ENCODE results near the gene RCHY1.

The RCHY1 gene

DNA sequence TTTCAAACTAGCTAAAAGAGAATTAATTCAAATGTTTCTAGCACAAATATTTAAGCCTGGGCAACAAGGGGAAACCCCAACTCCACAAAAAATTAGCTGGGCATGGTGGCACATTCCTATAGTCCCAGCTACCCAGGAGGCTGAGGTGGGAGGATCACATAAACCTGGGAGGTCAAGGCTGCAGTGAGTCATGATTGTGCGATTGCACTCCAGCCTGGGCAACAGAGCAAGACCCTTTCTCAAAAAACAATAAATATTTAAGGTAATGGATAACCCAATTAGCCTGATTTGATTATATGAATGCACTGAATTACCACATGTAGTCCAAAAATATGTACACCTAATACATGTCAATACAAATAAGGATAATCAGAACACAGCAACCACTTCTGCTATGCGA, 14.3 kb downstream of the RCHY1 start:
- ATAC-seq (no peak), DNase-seq (no peak)
- no peaks in the 10 kb centered on the region for H3K9me3 Mint-ChIP-seq
- H3K4me1 Mint-ChIP-seq = peaks cover 14% of the 10 kb centered on the region
- H3K27me3 Mint-ChIP-seq = no peaks in the 10 kb centered on the region
- H3K4me3 Mint-ChIP-seq = no peak overlapping the region
- H3K36me3 Mint-ChIP-seq (ENCODE audit: low read depth) = peaks cover 49% of the 10 kb centered on the region
- H3K27ac Mint-ChIP-seq = no peak overlapping the region

DNA sequence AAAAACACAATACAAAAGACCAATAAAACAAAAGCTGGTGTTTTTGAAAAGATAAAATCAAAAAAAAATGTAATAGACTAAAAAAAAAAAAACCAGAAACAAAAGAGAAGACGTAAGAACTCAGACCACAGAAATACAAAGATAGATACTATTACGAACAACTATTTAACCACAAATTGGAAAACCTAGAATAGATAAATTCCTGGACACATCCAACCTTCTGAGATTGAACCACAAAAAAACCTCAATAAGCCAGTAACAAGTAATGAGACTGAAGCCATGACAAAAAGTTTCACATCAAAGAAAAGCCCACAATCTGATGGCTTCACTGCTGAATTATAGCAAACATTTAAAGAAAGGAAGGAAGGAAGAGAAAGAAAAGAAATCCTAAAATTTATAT, 16.2 kb downstream of the RCHY1 start:
- Mint-ChIP-seq H3K4me1 (peaks cover 16% of the 10 kb centered on the region), H3K36me3 (ENCODE audit: low read depth) (peaks cover 49% of the 10 kb centered on the region), H3K27ac (no peak overlapping the region), H3K4me3 (no peak overlapping the region), H3K9me3 (no peaks in the 10 kb centered on the region), H3K27me3 (no peaks in the 10 kb centered on the region)
- ATAC-seq = no peak
- DNase-seq = no peak

DNA sequence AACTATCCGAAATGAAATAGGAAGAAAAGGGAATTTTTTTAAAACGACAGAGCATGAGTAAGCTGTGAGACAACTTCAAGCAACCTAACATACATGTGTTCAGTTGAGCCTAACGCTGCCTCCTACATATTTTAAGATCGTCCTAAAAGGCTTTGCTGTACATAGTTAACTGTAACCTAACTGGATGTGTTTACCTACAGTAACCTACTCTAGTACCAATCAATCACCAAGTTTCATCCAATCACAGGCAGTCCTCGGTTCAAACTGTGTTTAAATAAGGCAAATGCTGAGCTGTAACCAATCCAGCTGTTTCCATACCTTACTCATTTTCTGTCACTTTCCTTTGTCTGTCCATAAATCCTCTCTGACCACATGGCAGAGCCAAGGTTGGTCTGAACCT, 17.1 kb downstream of the RCHY1 start:
- peaks cover 16% of the 10 kb centered on the region for H3K4me1 Mint-ChIP-seq
- no peak for ATAC-seq
- no peaks in the 10 kb centered on the region for H3K9me3 Mint-ChIP-seq
- DNase-seq = no peak
- no peak overlapping the region for H3K4me3 Mint-ChIP-seq
- H3K27ac Mint-ChIP-seq = no peak overlapping the region
- no peaks in the 10 kb centered on the region for H3K27me3 Mint-ChIP-seq
- H3K36me3 Mint-ChIP-seq (ENCODE audit: low read depth) = peaks cover 46% of the 10 kb centered on the region

DNA sequence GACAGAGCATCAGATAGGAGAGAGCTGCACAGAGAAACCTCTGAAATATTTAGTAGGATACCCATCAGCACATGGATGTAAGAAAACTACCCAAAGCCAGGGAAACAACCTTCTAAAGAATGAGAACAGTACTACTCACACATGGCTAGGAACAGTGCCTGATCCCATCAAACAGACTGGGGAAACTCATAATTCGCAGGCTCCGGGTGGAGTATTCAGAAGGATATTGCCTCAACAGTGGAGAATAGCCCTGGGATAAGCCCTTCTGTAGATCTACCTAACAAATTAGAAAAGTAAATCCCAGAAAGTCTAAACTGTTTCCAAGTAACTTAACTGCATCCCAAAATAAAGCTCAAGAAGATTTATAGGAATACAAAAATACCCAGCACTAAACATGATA, 17.8 kb downstream of the RCHY1 start:
- H3K4me3 Mint-ChIP-seq = no peak overlapping the region
- peaks cover 16% of the 10 kb centered on the region for H3K4me1 Mint-ChIP-seq
- ATAC-seq = no peak
- H3K27ac Mint-ChIP-seq = no peak overlapping the region
- no peaks in the 10 kb centered on the region for H3K27me3 Mint-ChIP-seq
- DNase-seq = no peak
- no peaks in the 10 kb centered on the region for H3K9me3 Mint-ChIP-seq
- peaks cover 48% of the 10 kb centered on the region for H3K36me3 Mint-ChIP-seq (ENCODE audit: low read depth)

DNA sequence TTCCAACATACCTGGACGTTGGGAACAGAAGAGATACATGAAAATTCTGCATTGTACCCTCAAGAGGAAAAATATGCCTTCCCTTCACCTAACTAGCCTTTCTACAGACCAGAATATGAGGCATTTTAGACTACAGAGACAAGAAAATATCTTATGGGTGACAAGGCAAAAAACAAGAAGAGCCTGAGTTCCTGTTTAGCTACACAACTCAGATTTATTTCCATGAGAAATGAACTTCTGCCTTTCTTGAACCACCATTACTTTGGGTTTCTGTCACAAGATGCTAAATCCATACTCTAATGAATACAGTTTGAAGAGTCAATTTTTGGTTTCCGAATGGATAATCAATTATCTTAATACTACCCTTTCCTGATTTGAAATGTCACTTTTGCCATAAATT, 18.7 kb downstream of the RCHY1 start:
- no peak for ATAC-seq
- no peaks in the 10 kb centered on the region for H3K9me3 Mint-ChIP-seq
- peaks cover 50% of the 10 kb centered on the region for H3K36me3 Mint-ChIP-seq (ENCODE audit: low read depth)
- H3K4me1 Mint-ChIP-seq = peaks cover 16% of the 10 kb centered on the region
- no peak for DNase-seq
- no peak overlapping the region for H3K4me3 Mint-ChIP-seq
- no peaks in the 10 kb centered on the region for H3K27me3 Mint-ChIP-seq
- H3K27ac Mint-ChIP-seq = no peak overlapping the region

DNA sequence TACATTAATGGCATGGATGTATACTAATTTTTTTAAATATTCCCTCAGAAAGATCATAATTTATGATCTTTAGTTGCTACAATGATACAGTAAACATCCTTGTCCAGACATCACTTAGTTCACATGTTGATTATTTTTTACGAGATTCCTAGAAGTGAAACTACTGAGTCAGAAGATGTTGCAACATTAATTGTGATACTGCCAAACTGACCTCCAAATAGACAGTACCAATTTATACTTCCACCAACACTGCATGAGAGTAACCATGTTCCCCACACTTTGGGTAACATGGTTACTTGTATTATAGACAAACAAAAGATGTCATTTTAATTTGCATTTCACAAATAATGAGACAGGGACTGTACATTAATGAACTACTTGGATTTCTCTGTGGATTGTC, 19.6 kb downstream of the RCHY1 start:
- H3K9me3 Mint-ChIP-seq = no peaks in the 10 kb centered on the region
- no peaks in the 10 kb centered on the region for H3K27me3 Mint-ChIP-seq
- H3K4me1 Mint-ChIP-seq = peaks cover 16% of the 10 kb centered on the region
- ATAC-seq = no peak
- no peak overlapping the region for H3K4me3 Mint-ChIP-seq
- no peak for DNase-seq
- H3K27ac Mint-ChIP-seq = no peak overlapping the region
- H3K36me3 Mint-ChIP-seq (ENCODE audit: low read depth) = peaks cover 47% of the 10 kb centered on the region

DNA sequence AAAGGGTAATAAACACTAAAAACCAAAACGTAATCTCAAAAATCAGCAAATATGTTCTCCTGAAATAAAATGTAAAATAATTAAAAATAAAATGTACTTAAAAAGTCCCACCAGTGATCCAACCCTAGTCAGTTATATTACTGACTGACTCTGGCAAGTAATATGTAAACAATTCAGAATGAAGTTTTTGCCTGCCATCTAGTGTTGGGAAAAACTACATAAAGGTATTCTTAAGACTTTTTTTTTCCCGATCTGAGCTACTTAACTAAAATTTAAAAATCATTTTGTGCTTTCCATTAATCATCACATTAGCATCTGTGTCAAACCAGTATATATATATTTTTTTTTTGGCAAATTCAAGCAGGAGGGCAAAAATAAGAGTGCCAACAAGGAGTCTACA, 24.0 kb downstream of the RCHY1 start:
- no peak overlapping the region for H3K4me3 Mint-ChIP-seq
- peaks cover 33% of the 10 kb centered on the region for H3K36me3 Mint-ChIP-seq (ENCODE audit: low read depth)
- H3K27me3 Mint-ChIP-seq = no peaks in the 10 kb centered on the region
- DNase-seq = no peak
- H3K4me1 Mint-ChIP-seq = peaks cover 2% of the 10 kb centered on the region
- no peak overlapping the region for H3K27ac Mint-ChIP-seq
- no peaks in the 10 kb centered on the region for H3K9me3 Mint-ChIP-seq
- no peak for ATAC-seq

DNA sequence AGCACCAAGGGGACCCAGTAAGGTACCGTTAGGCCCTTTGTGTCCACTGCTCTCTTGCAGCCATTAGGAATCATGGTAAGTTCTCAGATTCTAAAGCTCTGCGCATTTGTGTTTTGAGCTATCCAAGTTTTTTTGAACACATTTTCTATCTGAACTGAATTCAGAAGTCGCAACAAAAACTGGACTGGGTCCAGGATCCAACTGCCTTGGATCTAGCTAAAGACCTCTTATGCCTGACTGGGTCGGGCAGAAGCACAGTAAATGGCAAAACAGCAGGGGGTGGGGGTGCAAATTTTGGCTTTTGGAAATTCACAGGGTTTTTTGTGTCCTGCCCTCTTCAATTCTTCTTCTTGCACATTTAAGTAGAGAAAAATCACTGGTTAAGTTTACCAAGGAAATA, 30.0 kb downstream of the RCHY1 start:
- H3K4me1 Mint-ChIP-seq = no peaks in the 10 kb centered on the region
- H3K9me3 Mint-ChIP-seq = no peaks in the 10 kb centered on the region
- H3K27me3 Mint-ChIP-seq = no peaks in the 10 kb centered on the region
- no peak overlapping the region for H3K27ac Mint-ChIP-seq
- no peak overlapping the region for H3K4me3 Mint-ChIP-seq
- DNase-seq = no peak
- no peak for ATAC-seq
- peaks cover 43% of the 10 kb centered on the region for H3K36me3 Mint-ChIP-seq (ENCODE audit: low read depth)

DNA sequence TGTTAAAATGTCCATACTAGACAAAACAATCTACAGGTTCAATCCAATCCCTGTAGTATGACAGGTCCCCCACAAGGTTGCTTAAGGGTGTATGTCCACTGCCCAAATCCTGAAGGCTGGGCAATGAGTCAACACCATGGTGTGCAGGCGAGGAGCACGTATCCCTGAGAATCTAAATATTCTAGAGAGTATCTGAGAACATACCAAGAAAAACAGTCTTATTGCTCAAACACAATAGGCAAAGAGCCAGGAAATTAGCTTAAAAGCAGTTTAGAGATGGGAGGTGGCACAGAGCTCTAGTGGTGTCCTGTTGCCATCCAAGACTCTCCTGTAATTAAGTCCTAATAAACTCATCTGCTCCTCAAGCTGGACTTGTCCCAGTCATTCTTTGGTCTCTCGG, 37.0 kb downstream of the RCHY1 start:
- Mint-ChIP-seq H3K36me3 (ENCODE audit: low read depth) (peaks cover 70% of the 10 kb centered on the region), H3K9me3 (peaks cover 13% of the 10 kb centered on the region), H3K27ac (no peak overlapping the region), H3K4me1 (no peaks in the 10 kb centered on the region), H3K4me3 (no peak overlapping the region), H3K27me3 (no peaks in the 10 kb centered on the region)
- DNase-seq = no peak
- ATAC-seq = no peak

DNA sequence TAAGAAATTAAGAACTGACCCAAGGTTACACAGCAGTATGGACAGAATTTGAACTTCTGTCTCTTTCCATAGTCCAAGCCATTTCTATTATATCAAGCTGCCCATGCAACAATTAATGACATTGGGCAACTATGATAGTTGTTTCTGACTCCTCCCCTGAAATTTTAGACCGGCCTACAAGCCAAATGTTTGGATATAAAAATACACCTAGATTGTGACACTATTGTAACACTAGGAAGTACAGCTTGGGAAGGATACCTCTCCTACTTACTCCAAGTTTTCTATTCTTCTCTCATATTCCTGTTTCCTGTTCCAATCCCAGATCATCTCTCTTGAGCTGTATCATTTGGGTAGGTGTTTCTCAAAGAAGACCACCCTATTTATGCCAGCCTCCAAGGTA, 43.5 kb downstream of the RCHY1 start:
- H3K4me3 Mint-ChIP-seq = no peak overlapping the region

DNA sequence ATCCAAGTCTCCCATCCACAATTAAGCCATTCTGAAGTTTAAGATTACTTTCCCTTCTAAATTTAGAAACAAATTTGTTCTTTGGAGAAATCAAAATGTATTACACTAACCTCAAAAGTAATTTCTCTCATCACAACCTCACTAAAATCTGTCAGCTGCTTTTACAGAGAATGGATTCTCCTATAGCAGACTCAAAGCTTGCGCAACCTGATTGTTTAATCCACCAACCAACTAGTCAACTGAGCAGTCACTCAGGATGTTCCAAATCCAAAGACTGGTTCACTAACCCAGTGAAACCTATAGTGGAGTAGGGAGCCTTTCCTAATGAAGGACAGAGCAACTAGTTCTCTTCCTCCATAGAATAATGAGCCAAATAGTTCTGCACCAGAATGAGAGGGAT, 44.3 kb downstream of the RCHY1 start:
- DNase-seq (no peak), ATAC-seq (no peak)
- H3K4me3 Mint-ChIP-seq = no peak overlapping the region
- no peaks in the 10 kb centered on the region for H3K4me1 Mint-ChIP-seq
- H3K36me3 Mint-ChIP-seq (ENCODE audit: low read depth) = peaks cover 10% of the 10 kb centered on the region
- no peaks in the 10 kb centered on the region for H3K9me3 Mint-ChIP-seq
- no peak overlapping the region for H3K27ac Mint-ChIP-seq
- H3K27me3 Mint-ChIP-seq = no peaks in the 10 kb centered on the region

More for the DNA sequence above, 43.5 kb downstream of the RCHY1 start:
- Mint-ChIP-seq H3K4me1 (no peaks in the 10 kb centered on the region), H3K36me3 (ENCODE audit: low read depth) (peaks cover 17% of the 10 kb centered on the region), H3K27ac (no peak overlapping the region), H3K27me3 (no peaks in the 10 kb centered on the region), H3K9me3 (no peaks in the 10 kb centered on the region)
- ATAC-seq = no peak
- DNase-seq = no peak

DNA sequence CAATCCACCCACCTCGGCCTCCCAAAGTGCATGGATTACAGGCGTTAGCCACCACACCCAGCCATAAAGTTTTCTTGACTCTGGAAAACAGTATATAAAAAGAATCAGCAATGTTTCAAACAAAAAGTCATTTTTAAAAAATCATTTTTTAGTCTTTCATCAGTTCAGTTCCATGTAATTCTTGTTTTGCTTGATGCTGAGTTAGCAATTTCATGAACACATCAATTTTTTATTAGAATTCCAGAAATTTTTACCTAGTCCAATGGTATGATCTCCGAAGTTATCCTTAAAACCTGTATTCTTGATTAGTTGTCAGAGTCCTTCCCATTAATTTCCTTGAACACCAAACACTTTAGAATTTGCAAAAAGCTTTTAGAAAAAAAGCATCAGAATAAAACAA, 56.8 kb downstream of the RCHY1 start:
- H3K9me3 Mint-ChIP-seq = peaks cover 10% of the 10 kb centered on the region
- no peaks in the 10 kb centered on the region for H3K4me1 Mint-ChIP-seq
- no peaks in the 10 kb centered on the region for H3K27me3 Mint-ChIP-seq
- H3K4me3 Mint-ChIP-seq = no peak overlapping the region
- ATAC-seq (no peak), DNase-seq (no peak)
- H3K36me3 Mint-ChIP-seq (ENCODE audit: low read depth) = no peaks in the 10 kb centered on the region
- no peak overlapping the region for H3K27ac Mint-ChIP-seq

DNA sequence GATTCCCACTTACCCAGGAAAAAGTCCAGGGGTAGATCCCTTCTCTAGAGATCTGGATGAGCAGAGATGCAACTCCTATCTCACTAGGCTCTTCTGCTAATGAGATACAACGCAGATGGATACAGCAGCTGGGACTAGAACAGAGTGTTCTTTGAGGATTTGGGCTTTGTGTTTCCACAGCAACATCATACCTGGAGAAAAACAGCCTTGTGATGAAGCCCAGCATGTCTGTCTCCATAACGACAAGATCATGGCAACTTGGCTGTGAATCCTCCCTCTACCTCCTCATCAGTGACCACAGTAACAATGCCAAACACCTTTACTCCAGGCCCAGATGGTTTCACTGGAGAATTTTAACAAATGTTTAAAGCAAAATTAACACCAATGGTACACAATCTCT, 80.1 kb downstream of the RCHY1 start:
- DNase-seq (no peak), ATAC-seq (no peak)
- Mint-ChIP-seq H3K4me3 (no peak overlapping the region), H3K36me3 (ENCODE audit: low read depth) (no peaks in the 10 kb centered on the region), H3K4me1 (no peaks in the 10 kb centered on the region), H3K9me3 (peaks cover 23% of the 10 kb centered on the region), H3K27me3 (peaks cover 10% of the 10 kb centered on the region), H3K27ac (no peak overlapping the region)

DNA sequence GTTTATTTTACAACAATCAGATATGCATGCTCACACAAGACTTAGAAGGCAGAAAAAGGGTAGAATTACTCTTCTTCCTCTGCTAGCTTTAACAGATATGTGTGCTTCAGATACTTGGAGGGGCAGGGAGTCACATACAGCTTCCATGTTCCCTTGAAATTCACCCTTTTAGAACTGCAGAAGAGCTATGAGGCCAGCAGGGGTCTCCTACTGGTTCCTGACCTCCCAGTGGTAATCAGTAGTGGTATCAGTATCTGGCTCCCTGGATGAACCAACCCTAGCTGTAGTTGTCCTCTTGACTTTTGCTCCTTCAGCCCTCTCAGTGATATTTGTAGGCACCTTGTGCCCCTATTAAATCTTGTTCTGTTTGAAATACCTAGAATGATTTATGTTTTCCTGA, 81.5 kb downstream of the RCHY1 start:
- Mint-ChIP-seq H3K36me3 (ENCODE audit: low read depth) (no peaks in the 10 kb centered on the region), H3K4me1 (no peaks in the 10 kb centered on the region), H3K4me3 (no peak overlapping the region), H3K27ac (no peak overlapping the region), H3K9me3 (peaks cover 15% of the 10 kb centered on the region), H3K27me3 (peaks cover 7% of the 10 kb centered on the region)
- ATAC-seq (no peak), DNase-seq (no peak)

DNA sequence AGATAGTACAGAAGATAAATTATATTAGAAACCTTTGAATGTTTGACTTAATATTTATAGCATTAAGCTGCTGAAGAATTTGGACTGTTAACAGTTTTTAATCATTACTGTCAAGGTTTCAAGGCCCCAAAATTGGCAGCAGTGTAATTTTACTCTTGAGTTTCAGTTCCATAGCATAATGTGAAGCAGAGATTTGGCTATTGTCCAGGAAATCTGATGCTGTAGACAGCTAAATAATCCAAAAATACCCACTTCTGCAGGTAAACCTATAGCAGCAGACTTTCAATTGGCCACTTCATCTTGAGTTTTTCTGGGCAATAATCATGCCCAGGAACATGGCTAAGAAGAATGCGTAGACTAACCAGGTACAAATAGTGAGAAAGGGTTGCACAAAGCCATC, 85.0 kb downstream of the RCHY1 start:
- Mint-ChIP-seq H3K9me3 (no peaks in the 10 kb centered on the region), H3K27ac (no peak overlapping the region), H3K4me1 (no peaks in the 10 kb centered on the region), H3K36me3 (ENCODE audit: low read depth) (no peaks in the 10 kb centered on the region), H3K27me3 (no peaks in the 10 kb centered on the region), H3K4me3 (no peak overlapping the region)
- no peak for ATAC-seq
- DNase-seq = no peak

All from activated naive CD8-positive, alpha-beta T cell treated with anti-CD3 and anti-CD28 coated beads, Interleukin-2, amount 50 U/mL, for 24 hours (primary cell).